GM12878 (cell line): ENCODE measurements around the gene LCORL.

Experiments used
- CEBPB ChIP-seq, 2 experiments: fragments of 150-350 bp in 1 of 2; IDR thresholded peaks; 2 replicates each; pipeline ENCODE4 v1.6.1; 2012 to 2014; ENCODE audit warnings: low read depth in 2 of 2, low read length in 2 of 2, borderline replicate concordance in 1 of 2, inconsistent platforms in 1 of 2
- CTCF ChIP-seq, 3 experiments: IDR thresholded peaks in 2 of 3; conservative IDR thresholded peaks in 1 of 3; 2 replicates each; pipeline ENCODE4 v1.5.1; 2011; ENCODE audit warnings: low read depth in 3 of 3, low read length in 3 of 3, mild to moderate bottlenecking in 3 of 3, control low read depth in 2 of 3, moderate library complexity in 2 of 3, inconsistent platforms in 1 of 3, mixed read lengths in 1 of 3; ENCODE audit not compliant: control insufficient read depth in 2 of 3, insufficient read depth in 1 of 3; ENCODE audit errors: extremely low read depth in 1 of 3
- HCFC1 ChIP-seq: fragments of 150-350 bp; IDR thresholded peaks from 2 replicates; pipeline ENCODE4 v1.6.1; 2014; ENCODE audit warnings: low read length
- KDM1A ChIP-seq: fragments of 200-600 bp; sonication (generic); IDR thresholded peaks from 2 replicates; pipeline ENCODE4 v1.6.1; 2016; ENCODE audit warnings: borderline replicate concordance
- NBN ChIP-seq: fragments of 450-650 bp; IDR thresholded peaks from 2 replicates; pipeline ENCODE4 v1.6.1; 2016
- NFIC ChIP-seq: IDR thresholded peaks from 2 replicates; pipeline ENCODE4 v1.6.1; 2012; ENCODE audit warnings: low read depth, mild to moderate bottlenecking, inconsistent platforms, low read length, moderate library complexity
- POLR2A ChIP-seq: IDR thresholded peaks from 2 replicates; pipeline ENCODE4 v1.6.1; 2011; ENCODE audit warnings: low read depth, mild to moderate bottlenecking, low read length
- POLR2AphosphoS2 ChIP-seq: IDR thresholded peaks from 2 replicates; pipeline ENCODE4 v1.6.1; 2011; ENCODE audit warnings: low read depth, mild to moderate bottlenecking, low read length, improper control_type of control experiment, moderate library complexity
- POLR2AphosphoS5 ChIP-seq: IDR thresholded peaks from 2 replicates; pipeline ENCODE4 v1.6.1; 2011; ENCODE audit warnings: mild to moderate bottlenecking, low read length, inconsistent platforms
- SMC3 ChIP-seq: IDR thresholded peaks from 2 replicates; pipeline ENCODE4 v1.6.1; 2011; ENCODE audit warnings: low read length, improper control_type of control experiment, borderline replicate concordance
- TF ChIP-seq, protein P1 (sequence below): IDR thresholded peaks from 2 replicates; pipeline ENCODE4 v1.6.1; 2011; ENCODE audit warnings: borderline replicate concordance, low read depth, mild to moderate bottlenecking, moderate library complexity, mixed read lengths, low read length; ENCODE audit not compliant: insufficient read depth; ENCODE audit errors: extremely low read length
- TF ChIP-seq, protein P2 (sequence below): IDR thresholded peaks from 2 replicates; pipeline ENCODE4 v1.6.1; 2012; ENCODE audit warnings: mild to moderate bottlenecking, low read depth, low read length
- TF ChIP-seq, protein P3 (sequence below): fragments of 150-350 bp; IDR thresholded peaks from 2 replicates; pipeline ENCODE4 v1.6.1; 2016; ENCODE audit warnings: low read depth, low read length

- TF ChIP-seq POLR2AphosphoS5, result no peak
- TF ChIP-seq CTCF (IDR thresholded peaks at IDR 0.05 in 2 of 3, conservative IDR thresholded peaks at IDR 0.05 in 1 of 3; ENCODE audit: control insufficient read depth in 2 of 3, extremely low read depth in 1 of 3, insufficient read depth in 1 of 3, low read depth in 3 of 3, low read length in 3 of 3), result no peak
- no peak for TF ChIP-seq CEBPB (IDR thresholded peaks at IDR 0.05; ENCODE audit: borderline replicate concordance in 1 of 2, low read depth in 2 of 2, low read length in 2 of 2)
- no peak for TF ChIP-seq HCFC1
- TF ChIP-seq, protein P1, sequence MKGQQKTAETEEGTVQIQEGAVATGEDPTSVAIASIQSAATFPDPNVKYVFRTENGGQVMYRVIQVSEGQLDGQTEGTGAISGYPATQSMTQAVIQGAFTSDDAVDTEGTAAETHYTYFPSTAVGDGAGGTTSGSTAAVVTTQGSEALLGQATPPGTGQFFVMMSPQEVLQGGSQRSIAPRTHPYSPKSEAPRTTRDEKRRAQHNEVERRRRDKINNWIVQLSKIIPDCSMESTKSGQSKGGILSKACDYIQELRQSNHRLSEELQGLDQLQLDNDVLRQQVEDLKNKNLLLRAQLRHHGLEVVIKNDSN, result no peak
- no peak for TF ChIP-seq NBN
- TF ChIP-seq KDM1A, result no peak
- TF ChIP-seq, protein P2, sequence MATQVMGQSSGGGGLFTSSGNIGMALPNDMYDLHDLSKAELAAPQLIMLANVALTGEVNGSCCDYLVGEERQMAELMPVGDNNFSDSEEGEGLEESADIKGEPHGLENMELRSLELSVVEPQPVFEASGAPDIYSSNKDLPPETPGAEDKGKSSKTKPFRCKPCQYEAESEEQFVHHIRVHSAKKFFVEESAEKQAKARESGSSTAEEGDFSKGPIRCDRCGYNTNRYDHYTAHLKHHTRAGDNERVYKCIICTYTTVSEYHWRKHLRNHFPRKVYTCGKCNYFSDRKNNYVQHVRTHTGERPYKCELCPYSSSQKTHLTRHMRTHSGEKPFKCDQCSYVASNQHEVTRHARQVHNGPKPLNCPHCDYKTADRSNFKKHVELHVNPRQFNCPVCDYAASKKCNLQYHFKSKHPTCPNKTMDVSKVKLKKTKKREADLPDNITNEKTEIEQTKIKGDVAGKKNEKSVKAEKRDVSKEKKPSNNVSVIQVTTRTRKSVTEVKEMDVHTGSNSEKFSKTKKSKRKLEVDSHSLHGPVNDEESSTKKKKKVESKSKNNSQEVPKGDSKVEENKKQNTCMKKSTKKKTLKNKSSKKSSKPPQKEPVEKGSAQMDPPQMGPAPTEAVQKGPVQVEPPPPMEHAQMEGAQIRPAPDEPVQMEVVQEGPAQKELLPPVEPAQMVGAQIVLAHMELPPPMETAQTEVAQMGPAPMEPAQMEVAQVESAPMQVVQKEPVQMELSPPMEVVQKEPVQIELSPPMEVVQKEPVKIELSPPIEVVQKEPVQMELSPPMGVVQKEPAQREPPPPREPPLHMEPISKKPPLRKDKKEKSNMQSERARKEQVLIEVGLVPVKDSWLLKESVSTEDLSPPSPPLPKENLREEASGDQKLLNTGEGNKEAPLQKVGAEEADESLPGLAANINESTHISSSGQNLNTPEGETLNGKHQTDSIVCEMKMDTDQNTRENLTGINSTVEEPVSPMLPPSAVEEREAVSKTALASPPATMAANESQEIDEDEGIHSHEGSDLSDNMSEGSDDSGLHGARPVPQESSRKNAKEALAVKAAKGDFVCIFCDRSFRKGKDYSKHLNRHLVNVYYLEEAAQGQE, result no peak
- no peak for TF ChIP-seq NFIC
- no peak; the same call in 1 of the 2 replicates for TF ChIP-seq POLR2A
- no peak for TF ChIP-seq POLR2AphosphoS2
- TF ChIP-seq SMC3, result no peak
- TF ChIP-seq, protein P3, sequence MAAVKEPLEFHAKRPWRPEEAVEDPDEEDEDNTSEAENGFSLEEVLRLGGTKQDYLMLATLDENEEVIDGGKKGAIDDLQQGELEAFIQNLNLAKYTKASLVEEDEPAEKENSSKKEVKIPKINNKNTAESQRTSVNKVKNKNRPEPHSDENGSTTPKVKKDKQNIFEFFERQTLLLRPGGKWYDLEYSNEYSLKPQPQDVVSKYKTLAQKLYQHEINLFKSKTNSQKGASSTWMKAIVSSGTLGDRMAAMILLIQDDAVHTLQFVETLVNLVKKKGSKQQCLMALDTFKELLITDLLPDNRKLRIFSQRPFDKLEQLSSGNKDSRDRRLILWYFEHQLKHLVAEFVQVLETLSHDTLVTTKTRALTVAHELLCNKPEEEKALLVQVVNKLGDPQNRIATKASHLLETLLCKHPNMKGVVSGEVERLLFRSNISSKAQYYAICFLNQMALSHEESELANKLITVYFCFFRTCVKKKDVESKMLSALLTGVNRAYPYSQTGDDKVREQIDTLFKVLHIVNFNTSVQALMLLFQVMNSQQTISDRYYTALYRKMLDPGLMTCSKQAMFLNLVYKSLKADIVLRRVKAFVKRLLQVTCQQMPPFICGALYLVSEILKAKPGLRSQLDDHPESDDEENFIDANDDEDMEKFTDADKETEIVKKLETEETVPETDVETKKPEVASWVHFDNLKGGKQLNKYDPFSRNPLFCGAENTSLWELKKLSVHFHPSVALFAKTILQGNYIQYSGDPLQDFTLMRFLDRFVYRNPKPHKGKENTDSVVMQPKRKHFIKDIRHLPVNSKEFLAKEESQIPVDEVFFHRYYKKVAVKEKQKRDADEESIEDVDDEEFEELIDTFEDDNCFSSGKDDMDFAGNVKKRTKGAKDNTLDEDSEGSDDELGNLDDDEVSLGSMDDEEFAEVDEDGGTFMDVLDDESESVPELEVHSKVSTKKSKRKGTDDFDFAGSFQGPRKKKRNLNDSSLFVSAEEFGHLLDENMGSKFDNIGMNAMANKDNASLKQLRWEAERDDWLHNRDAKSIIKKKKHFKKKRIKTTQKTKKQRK, result no peak
Observed at GRCh38 chr4:18021470-18021719, 160 bp downstream of the LCORL start.
